NCI-H345 treated with DMSO at 0.1 percent for 48 hours (cell line): ENCODE results near the gene LIF.

ENCODE experiments used
- DNase-seq: peaks from one replicate; lab custom pipeline; 2025; ENCODE audit not compliant: unreplicated experiment; lab: John Stamatoyannopoulos, UW

Gene LIF

DNA sequence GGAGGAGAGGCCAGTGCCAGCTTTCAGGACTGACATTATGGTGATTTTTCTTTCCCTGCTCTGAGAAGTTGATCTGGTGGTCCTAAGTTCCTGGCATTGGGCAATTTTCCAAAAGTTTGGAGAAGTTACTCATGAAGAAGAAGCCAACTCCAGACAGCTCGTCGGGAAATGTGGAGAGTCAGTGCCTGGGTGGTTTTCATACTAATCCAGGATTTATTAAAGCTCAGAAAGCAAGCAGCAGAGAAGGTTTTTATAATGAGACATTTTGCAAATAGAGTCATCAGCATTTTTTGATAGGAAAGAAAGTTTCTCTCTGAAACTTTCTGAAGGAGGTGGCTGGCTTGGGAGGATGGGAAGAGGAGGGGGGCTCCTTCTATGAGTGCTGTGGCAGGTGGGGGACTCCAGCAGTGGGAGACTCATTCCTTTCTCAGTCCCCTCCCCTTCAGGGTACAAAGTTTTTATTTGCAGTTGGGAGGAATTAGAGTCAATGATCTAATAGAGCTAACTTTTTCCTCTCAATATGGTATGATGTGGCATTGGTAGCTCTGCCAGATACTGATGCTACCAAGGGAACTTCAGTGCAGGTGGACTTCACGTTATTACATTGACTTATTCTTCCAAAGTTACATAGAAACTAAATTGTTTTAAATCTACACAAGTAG lies 55.4 kb downstream of the LIF start:
- no peak for DNase-seq

DNA sequence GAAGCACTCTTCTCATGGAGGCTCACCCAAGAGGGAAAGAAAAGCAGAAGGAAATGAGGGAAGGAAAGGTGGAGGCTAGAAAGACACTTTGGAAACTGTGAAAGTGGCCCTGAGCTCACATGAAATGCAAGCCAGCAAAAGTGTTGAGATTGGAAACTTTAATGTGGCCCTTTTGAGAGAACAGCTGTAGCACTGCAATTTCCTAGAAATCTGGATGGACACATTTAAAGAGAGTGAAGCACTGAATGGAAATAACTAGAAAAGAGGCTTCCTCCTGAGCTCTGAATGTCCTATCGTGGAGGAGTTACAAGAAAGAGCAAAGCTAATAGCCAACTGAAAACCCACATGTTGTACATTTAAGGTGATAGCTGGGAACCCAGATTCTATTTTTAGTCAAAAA lies 56.0 kb downstream of the LIF start:
- DNase-seq, result no peak
